Right lobe of liver (tissue), 6 donors: ENCODE data around the gene ZDHHC13. TPM values are rescaled to one million over a fixed set of nuclear protein-coding genes. Genes with fewer than 3 reads are reported as not detected.

Experiments used
- ATAC-seq, 4 donors: fragments of 200-7000 bp; cut with Tn5 transposase; one replicate each; pipeline ENCODE4 v1.9.1; 2020; ENCODE audit warnings: mild to moderate bottlenecking in 4 of 4, moderate library complexity in 4 of 4
- DNase-seq, 3 donors: peaks; one replicate each; pipeline ENCODE4 v3.0.0-alpha.2; 2020
- H3K27ac ChIP-seq, 3 donors: fragments of 200-600 bp; one replicate each; pipeline ENCODE4 v1.8.0; 2022
- H3K27me3 ChIP-seq, 2 donors: fragments of 200-600 bp; one replicate each; pipeline ENCODE4 v1.8.0; 2022
- H3K36me3 ChIP-seq, 4 donors: fragments of 200-600 bp; sonication (generic) in 1 of 4; one replicate each; pipeline versions ENCODE4 v1.5.1 to v1.8.0; 2017 to 2022; ENCODE audit warnings: control low read depth in 1 of 4
- H3K4me1 ChIP-seq, 4 donors: fragments of 200-600 bp; sonication (generic) in 1 of 4; one replicate each; pipeline versions ENCODE4 v1.5.1 to v1.8.0; 2017 to 2022; ENCODE audit warnings: control low read depth in 1 of 4
- H3K4me3 ChIP-seq, 3 donors: fragments of 200-600 bp; one replicate each; pipeline ENCODE4 v1.8.0; 2022
- H3K9me3 ChIP-seq, 4 donors: fragments of 200-600 bp; sonication (generic) in 1 of 4; one replicate each; pipeline versions ENCODE4 v1.5.1 to v1.8.0; 2017 to 2022; ENCODE audit warnings: control low read depth in 1 of 4
- CTCF ChIP-seq, 4 donors: fragments of 200-600 bp in 3 of 4; fragments of 450-650 bp in 1 of 4; IDR thresholded peaks; one replicate each; pipeline versions ENCODE4 v1.5.1 to v1.8.0; 2016 to 2022; ENCODE audit warnings: antibody characterized with exemption in 4 of 4, mild to moderate bottlenecking in 2 of 4
- POLR2A ChIP-seq: fragments of 450-650 bp; IDR thresholded peaks from one replicate; pipeline ENCODE4 v1.6.1; 2017; ENCODE audit warnings: antibody characterized with exemption, mild to moderate bottlenecking
- WGBS: methylation state at CpG from one replicate; pipeline ENCODE4 v1.1.6; 2018; ENCODE audit warnings: low coverage, low lambda C conversion rate; ENCODE audit not compliant: insufficient coverage; ENCODE audit errors: missing lambda C conversion rate; 5-methylcytosine and 5-hydroxymethylcytosine counted together
- intact Hi-C, 2 donors: fragments of 100-400 bp; cut with DNase I; formaldehyde crosslinking; loops; one replicate each; pipeline versions ENCODE4 v1.11.2 to v1.14.1; 2022
- total RNA-seq, 6 experiments: library from RNA; depleted of rRNA in 2 of 6; stranded (reverse); fragments of >200 nt in 2 of 6; fragmentation: NEBNext Ultra II Directional in 3 of 6; extraction: Animal tissue kit (Norgen Biotek cat#: 25700) in 3 of 6; gene quantifications; one replicate each; pipeline versions ENCODE4 v1.1.0 to v1.2.4, GENCODE V29; 2016 to 2023
- donor health status: DM: no; HTN: yes; CAD: no.
- donor health status: DM: no; HTN: no; CAD: no.
- donor health status: DM: no; HTN: no; CAD: no.
- donor health status: DM: no; HTN: yes; CAD: no.
- donor health status: DM: no; HTN: yes; CAD: no.

The ZDHHC13 gene
- total RNA-seq, 6 experiments from 2014 or later: 0.73 to 4.2 (median 2.2) TPM

GRCh38 chr11:19102521-19102900 is 14.5 kb upstream of the ZDHHC13 start:
- intact Hi-C loops: no loop called here
- WGBS: no CpG with 5 or more reads among the region's 1 CpG
- no peaks in the 10 kb centered on the region for H3K36me3 ChIP-seq
- H3K4me3 ChIP-seq: no peak overlapping the region
- no peak for DNase-seq
- no peaks in the 10 kb centered on the region for H3K27me3 ChIP-seq
- TF ChIP-seq CTCF (IDR thresholded peaks at IDR 0.05) (no peak), POLR2A (no peak)
- H3K4me1 ChIP-seq: no peaks in the 10 kb centered on the region
- H3K27ac ChIP-seq: no peak overlapping the region
- H3K9me3 ChIP-seq: no peaks in the 10 kb centered on the region
- no peak for ATAC-seq

GRCh38 chr11:19105011-19105410 is 12.0 kb upstream of the ZDHHC13 start:
- Histone ChIP-seq H3K9me3 (no peaks in the 10 kb centered on the region), H3K4me1 (no peaks in the 10 kb centered on the region), H3K27ac (no peak overlapping the region), H3K36me3 (no peaks in the 10 kb centered on the region), H3K27me3 (no peaks in the 10 kb centered on the region), H3K4me3 (no peak overlapping the region)
- intact Hi-C loops: no loop called here
- TF ChIP-seq CTCF (IDR thresholded peaks at IDR 0.05) (no peak), POLR2A (no peak)
- 67% methylated on average over 1 of the region's 1 CpG for WGBS
- no peak for ATAC-seq
- DNase-seq: no peak

- Histone ChIP-seq H3K36me3 (no peaks in the 10 kb centered on the region), H3K4me1 (no peaks in the 10 kb centered on the region), H3K27me3 (no peaks in the 10 kb centered on the region), H3K4me3 (no peak overlapping the region), H3K9me3 (no peaks in the 10 kb centered on the region), H3K27ac (no peak overlapping the region)
- no peak for TF ChIP-seq CTCF (IDR thresholded peaks at IDR 0.05)
- TF ChIP-seq POLR2A: no peak
- 100% methylated on average over 1 of the region's 1 CpG for WGBS
- DNase-seq (no peak), ATAC-seq (no peak)
- intact Hi-C loops: no loop called here
These were observed 9.8 kb upstream of the ZDHHC13 start for GRCh38 chr11:19107125-19107524.

- H3K27ac ChIP-seq: no peak overlapping the region
- H3K4me1 ChIP-seq: no peaks in the 10 kb centered on the region
- no peaks in the 10 kb centered on the region for H3K36me3 ChIP-seq
- WGBS: 90% methylated on average over 3 of the region's 3 CpGs
- intact Hi-C loops: no loop called here
- no peaks in the 10 kb centered on the region for H3K27me3 ChIP-seq
- DNase-seq (no peak), ATAC-seq (no peak)
- TF ChIP-seq CTCF (IDR thresholded peaks at IDR 0.05) (no peak), POLR2A (no peak)
- no peak overlapping the region for H3K4me3 ChIP-seq
- no peaks in the 10 kb centered on the region for H3K9me3 ChIP-seq
These were observed 6.7 kb upstream of the ZDHHC13 start for GRCh38 chr11:19110295-19110694.

- DNase-seq: no peak
- H3K4me1 ChIP-seq: peaks cover 0 to 4% (median 0%) of the 10 kb centered on the region in 4 donors
- H3K27me3 ChIP-seq: no peaks in the 10 kb centered on the region
- no peaks in the 10 kb centered on the region for H3K36me3 ChIP-seq
- intact Hi-C loops: no loop called here
- H3K9me3 ChIP-seq: no peaks in the 10 kb centered on the region
- no peak for ATAC-seq
- H3K4me3 ChIP-seq: no peak overlapping the region
- TF ChIP-seq POLR2A (no peak), CTCF (IDR thresholded peaks at IDR 0.05) (no peak)
- H3K27ac ChIP-seq: no peak overlapping the region
These were observed 5.2 kb upstream of the ZDHHC13 start for GRCh38 chr11:19111809-19112208.
